Activated gamma-delta T cell treated with Interleukin-2 at 50 U/mL for 16 hours (primary cell): ENCODE results near the gene PRDM2.

Experiments used
- DNase-seq: peaks from one replicate; pipeline ENCODE4 v3.0.0-alpha.2; 2020

Gene PRDM2

GRCh38 chr1:13733711-13734110 is 33.7 kb downstream of the PRDM2 start:
- DNase-seq = no peak

GRCh38 chr1:13735168-13735930 is 35.4 kb downstream of the PRDM2 start:
- no peak for DNase-seq

DNA sequence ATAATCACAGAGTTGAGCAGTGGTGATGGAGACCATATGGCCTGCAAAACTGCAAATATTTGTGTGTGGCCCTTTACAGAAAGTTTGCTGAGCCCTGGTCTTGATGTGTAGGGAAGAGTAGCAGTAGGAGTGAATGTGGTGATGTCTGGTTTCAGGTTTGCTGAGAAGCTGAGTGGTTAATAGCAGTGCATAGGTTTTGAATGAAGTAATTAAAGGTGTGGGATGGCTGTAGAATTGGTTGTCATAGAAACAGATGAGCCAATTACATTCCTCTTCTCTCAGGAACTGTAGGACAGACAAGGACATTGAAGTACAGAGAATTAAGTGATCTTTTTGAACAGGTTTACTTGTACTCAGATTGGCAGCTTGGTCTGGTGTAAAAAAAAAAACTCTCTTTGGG is 37.4 kb downstream of the PRDM2 start:
- DNase-seq = no peak

GRCh38 chr1:13746342-13746741 is 46.4 kb downstream of the PRDM2 start:
- no peak for DNase-seq

DNA sequence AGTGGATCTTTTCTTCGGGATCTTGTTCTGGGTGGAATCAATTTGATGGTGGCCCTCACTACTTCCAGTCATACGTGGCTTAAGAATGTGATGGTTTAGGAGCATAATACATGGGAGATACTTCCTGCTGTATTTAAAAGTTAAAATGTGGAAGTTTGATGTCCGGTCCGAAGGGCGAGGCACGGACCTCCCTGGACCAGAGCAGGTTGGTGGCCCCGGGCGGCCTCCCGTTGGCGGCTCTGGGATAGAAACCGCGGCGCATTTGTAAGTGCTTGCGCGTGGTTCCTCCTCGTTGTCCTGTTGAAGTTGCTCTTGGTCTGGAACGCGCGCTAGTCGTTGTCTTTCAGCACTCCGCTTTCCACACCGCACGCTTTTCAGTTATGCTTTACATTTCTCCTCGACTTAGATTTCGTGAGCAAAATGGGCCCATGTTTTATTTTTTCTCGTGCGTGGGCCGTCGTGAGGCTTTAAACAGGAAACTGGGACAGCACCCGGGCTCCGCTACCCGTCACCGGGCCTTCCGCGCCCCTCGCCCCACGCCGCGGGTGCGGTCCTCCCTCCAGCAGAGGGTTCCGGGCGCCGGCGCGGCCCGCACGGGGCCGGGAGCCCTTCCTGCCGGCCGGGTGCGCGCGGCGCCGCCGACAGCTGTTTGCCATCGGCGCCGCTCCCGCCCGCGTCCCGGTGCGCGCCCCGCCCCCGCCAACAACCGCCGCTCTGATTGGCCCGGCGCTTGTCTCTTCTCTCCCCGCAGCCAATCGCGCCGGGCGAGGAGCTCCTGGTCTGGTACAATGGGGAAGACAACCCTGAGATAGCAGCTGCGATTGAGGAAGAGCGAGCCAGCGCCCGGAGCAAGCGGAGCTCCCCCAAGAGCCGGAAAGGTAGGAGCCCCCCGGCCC is 48.9 kb downstream of the PRDM2 start:
- peak; percentile 95 for DNase-seq

GRCh38 chr1:13749543-13750341 is 49.8 kb downstream of the PRDM2 start:
- peak; percentile 44 for DNase-seq

- no peak for DNase-seq
These were observed 51.5 kb downstream of the PRDM2 start for GRCh38 chr1:13751458-13751871.

DNA sequence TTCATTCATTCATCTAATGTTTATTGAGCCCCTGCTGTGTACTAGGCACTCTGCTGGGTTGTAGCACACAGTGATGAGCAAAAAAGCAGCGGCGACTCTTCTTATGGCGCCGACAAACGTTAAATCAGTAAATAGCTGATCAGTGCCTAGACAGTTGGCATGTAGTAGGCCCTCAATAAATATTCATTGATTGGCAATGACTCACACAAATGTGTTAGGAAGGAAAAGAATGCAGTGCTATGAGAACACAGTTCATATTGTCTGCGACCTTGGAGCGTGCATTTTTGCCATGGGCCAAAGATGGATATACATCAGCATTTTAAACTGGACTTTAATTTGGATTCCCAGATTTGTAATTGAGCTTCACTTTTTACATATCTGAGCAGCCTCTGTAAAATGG is 52.0 kb downstream of the PRDM2 start:
- DNase-seq = no peak

- DNase-seq = no peak
These were observed 52.9 kb downstream of the PRDM2 start for GRCh38 chr1:13752852-13753251.

DNA sequence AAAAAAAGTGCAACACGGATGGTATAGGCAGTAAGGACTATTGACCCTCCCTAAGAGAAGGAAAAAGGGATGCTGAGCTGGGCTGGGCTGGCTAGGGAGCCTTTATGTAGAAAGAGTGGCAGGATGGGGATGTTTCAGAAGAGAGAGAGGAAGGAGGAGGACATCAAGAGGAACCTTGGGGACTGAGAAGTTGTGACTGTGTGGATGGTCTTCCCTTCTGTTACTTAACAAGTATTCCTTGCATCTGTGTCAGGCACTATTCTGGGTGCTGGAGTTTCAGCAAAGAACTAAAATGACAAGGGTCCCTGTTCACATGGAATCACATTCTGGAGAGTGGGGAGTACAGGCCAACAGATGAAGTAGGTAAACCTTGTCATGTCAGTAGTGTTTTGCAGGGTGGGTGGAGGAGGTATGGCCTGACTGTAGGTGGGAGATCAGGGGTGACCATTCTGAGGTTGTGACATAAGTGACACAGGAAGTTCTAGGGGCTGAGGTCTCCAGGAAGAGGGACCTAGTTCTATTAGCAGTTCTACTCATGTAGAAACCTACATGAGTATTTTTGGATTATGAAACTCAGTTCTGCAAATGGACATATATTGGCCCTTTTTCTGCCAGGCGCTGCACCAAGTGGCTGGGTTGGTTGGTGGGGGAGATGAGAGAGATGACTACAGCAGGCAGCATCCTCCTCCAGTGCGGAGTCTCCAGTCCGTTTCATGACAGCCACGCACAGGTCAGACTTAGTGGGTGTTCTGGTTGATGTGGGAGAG is 53.8 kb downstream of the PRDM2 start:
- DNase-seq = no peak

DNA sequence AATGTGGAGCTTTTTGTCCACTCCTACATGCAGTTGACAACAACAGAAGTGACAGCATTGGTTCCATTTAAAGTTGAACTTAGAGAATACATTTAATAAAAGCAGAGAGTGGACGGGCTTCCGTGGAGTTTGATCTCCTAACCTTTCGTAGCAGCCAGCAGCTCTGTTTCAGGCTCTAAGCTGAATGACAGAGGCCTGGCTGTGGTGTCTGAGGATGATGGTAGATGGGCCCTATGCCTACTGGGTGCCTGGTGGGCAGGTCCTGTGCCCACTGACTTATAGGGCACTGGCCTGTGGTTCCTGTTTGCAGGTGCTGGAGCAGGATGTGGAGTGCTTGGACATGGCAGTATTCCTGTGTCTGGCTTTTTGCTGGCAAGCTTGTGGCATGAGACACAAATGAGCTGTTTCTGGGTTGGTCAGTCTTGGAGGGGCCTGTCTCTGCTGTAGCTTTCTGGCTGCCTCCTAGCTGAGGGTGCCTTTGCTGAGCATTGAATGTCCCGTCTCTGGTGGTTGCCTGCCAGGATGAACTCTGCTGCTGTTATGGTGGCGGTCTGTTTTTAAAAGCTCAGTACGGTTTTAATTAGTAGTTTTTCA is 54.6 kb downstream of the PRDM2 start:
- no peak for DNase-seq

GRCh38 chr1:13756557-13757315 is 56.7 kb downstream of the PRDM2 start:
- no peak for DNase-seq

DNA sequence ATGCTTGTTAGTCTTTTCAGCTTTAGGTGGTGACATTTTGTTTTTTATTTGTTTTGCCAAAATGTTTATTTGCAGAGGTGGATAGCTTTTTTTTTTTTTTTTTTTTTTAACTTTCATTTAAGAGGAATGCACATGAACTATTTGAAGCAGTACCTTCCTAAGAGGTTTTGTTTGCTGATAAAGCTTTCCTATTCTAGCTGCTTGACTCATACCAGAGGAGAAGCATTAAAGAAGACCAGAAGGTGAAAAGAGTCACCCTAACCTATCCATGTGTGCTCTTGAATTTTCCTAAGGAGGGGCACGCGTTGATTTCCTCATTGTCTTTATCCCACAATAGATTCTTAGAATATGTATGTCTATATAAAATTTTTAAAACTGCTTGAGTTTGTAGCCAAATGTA is 57.7 kb downstream of the PRDM2 start:
- no peak for DNase-seq

DNA sequence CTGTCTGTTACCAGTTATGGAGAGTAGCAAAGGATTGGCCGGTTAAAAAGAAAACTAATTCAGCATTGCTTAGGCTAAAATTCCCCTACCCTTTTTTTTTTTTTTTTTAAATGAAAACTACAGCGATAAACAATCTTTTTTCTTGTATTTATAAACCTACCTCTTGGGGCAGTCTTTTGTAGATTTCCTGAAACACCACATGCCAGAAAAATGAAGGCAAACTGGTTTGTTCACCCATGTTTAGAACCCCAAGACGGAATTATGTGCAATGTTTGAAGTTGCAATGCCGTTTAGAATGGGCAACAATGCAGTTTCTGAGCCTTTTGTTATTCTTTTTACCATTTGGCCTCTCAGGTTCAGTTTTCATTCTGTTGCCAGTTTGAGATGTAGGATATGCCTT is 59.1 kb downstream of the PRDM2 start:
- DNase-seq = no peak

DNA sequence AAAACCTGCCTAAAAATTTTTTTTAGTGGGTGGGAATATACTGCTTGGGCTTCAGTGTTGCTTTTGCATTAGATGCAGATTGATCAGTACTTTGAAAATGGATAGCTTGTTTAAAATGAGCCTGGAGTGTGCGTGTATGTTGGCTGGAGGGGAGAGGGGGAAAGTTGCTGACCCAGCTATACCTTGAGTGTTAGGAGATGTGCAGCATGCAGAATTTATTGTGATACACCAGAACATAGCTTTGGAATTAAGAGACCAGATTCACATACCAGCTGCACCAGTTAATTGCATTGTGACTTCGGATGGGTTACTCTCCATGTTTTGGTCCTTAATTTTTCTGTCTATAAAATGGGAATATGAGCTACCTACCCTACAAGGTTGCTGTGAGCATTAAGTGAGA is 60.4 kb downstream of the PRDM2 start:
- no peak for DNase-seq

- DNase-seq = no peak
These were observed 60.9 kb downstream of the PRDM2 start for GRCh38 chr1:13760921-13761320.

GRCh38 chr1:13761883-13762282 is 61.9 kb downstream of the PRDM2 start:
- DNase-seq = no peak

DNA sequence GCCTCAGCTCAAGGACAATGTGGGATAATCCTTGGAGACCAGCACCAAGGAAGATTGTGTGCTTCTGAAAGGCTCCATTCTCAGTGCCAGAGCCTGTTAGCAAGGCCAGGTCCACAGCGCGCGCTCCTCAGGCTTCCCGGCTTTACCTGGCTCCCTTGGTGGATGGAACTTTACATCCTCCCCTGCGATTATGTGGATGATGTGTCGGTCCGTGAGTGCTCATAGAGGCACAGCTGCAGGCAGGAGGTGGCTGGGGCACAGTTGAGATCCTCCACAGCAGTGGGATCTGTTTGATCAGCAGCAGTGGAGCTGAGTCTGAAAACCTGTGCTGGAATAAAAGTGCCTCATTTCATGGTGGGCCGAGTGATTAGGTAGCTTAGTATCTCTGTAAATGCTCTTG is 62.7 kb downstream of the PRDM2 start:
- no peak for DNase-seq

- DNase-seq = no peak
These were observed 63.2 kb downstream of the PRDM2 start for GRCh38 chr1:13763222-13763621.

DNA sequence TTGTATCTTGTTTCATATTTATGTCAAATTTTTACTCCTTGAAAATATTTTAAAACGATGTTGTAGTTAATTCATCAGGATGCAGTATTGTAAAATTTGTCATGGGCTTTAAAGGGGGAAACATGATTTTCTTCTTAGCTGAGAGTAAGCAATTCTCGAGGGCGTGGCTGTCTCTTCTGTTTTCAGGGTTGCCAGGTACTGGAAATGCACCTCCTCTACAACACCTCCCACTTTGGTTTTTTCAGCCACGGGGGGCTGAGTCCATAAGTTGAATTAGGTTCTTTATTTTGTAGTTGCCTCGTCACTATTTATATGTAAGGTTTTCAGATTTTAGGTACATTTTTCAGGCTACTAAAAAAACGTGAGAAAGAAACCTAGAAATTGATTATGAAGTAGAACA is 64.0 kb downstream of the PRDM2 start:
- DNase-seq = no peak

DNA sequence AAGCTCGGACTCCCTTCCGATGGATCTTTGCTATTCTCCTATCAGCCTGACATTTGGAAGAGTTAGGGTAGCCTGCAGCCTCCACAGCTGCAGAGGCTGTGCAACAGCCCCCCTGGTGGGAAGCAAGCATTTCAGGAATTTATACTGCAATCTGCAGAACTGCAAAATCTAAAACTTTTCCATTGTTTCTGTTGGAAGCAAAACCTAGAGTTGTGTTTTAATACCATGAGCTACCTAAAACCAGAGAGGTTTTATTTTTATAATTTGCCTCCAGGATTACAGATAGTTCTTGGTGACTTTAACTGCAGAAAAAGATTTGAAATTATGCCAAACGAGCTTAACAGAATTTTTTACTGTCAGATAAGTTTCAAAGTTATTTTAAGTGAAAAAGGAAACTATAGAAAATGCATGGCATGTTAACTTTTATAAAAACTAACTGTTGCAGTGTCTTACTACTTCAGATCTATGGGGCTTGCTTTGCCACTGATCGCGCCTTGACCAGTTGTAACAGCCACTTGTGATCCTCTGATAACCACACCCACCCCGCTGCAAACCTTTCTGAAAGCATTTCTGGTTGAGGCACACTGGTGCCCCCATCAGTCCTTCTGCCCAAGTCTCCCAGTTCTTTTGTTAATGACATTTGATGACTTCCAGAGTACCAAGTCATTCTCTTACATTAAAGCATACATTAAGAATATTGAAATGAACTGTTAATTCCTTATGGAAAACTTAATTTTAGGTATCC is 64.8 kb downstream of the PRDM2 start:
- DNase-seq = no peak
